Spleen (tissue), 7 donors: Measurements from ENCODE around the gene CRYBG1.

Experiments used
- POLR2A ChIP-seq, 3 donors: fragments of 450-650 bp; IDR thresholded peaks; one replicate each; pipeline ENCODE4 v1.5.1; 2017; ENCODE audit warnings: antibody characterized with exemption in 3 of 3, mild to moderate bottlenecking in 1 of 3
- POLR2AphosphoS5 ChIP-seq, 3 donors: sonication (generic); formaldehyde crosslinking; IDR thresholded peaks; one replicate each; pipeline ENCODE4 v1.5.1; 2017; ENCODE audit warnings: antibody characterized with exemption in 3 of 3
- TF ChIP-seq, protein P1 (sequence below), 11 experiments: fragments of 200-600 bp in 7 of 11; fragments of 450-650 bp in 4 of 11; sonication (generic) in 4 of 11; IDR thresholded peaks in 8 of 11; conservative IDR thresholded peaks in 3 of 11; 1 replicate in 7 of 11; 2 replicates in 4 of 11; pipeline versions ENCODE4 v1.4.0 to v1.8.0; 2016 to 2021; ENCODE audit warnings: antibody characterized with exemption in 11 of 11, inconsistent platforms in 4 of 11, mild to moderate bottlenecking in 1 of 11
- donor health status: DM: no; HTN: no; CAD: no; lungs with moderate emphysema.
- donor health status: DM: no; HTN: no; CAD: no.
- donor health status: DM: no; HTN: no; CAD: no.

DNA sequence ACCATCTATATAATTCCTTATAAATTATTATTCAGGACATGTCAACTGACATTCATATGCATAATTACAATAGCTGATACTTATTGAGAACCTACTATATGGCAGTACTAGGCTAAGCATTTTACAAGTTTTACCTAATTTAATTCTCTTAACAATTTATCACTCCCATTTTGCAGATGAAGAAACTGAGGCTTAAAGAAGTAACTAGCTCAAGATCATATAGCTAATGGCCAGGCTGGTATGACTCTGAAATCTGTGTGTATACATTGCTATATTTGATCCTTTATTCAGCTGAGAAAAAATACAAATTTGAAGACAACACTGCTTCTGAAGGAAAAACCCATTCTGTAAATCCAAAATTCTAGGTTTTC lies 85.0 kb downstream of the CRYBG1 start:
- TF ChIP-seq, protein P1, sequence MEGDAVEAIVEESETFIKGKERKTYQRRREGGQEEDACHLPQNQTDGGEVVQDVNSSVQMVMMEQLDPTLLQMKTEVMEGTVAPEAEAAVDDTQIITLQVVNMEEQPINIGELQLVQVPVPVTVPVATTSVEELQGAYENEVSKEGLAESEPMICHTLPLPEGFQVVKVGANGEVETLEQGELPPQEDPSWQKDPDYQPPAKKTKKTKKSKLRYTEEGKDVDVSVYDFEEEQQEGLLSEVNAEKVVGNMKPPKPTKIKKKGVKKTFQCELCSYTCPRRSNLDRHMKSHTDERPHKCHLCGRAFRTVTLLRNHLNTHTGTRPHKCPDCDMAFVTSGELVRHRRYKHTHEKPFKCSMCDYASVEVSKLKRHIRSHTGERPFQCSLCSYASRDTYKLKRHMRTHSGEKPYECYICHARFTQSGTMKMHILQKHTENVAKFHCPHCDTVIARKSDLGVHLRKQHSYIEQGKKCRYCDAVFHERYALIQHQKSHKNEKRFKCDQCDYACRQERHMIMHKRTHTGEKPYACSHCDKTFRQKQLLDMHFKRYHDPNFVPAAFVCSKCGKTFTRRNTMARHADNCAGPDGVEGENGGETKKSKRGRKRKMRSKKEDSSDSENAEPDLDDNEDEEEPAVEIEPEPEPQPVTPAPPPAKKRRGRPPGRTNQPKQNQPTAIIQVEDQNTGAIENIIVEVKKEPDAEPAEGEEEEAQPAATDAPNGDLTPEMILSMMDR (IDR thresholded peaks at IDR 0.05 in 8 of 11, conservative IDR thresholded peaks at IDR 0.05 in 3 of 11) = no peak
- TF ChIP-seq POLR2A (IDR thresholded peaks at IDR 0.05) (no peak), POLR2AphosphoS5 (IDR thresholded peaks at IDR 0.05) (no peak)
